Spleen (tissue), 10 donors: ENCODE measurements around the gene KRT20. TPM values are rescaled to one million over a fixed set of nuclear protein-coding genes. Genes with fewer than 3 reads are reported as not detected.

Source experiments
- polyA plus RNA-seq, 3 donors: library from polyadenylated mRNA; stranded (reverse); fragments of 200-250 nt; gene quantifications; one replicate each; pipeline ENCODE4 v1.2.1, GENCODE V29; 2013
- total RNA-seq, 7 donors: library from RNA; depleted of rRNA in 3 of 7; stranded (reverse); fragments of >200 nt in 3 of 7; fragmentation: NEBNext Ultra II Directional in 4 of 7; extraction: Animal tissue kit (Norgen Biotek cat#: 25700) in 4 of 7; gene quantifications; one replicate each; pipeline versions ENCODE4 v1.1.0 to v1.2.1, GENCODE V29; 2016 to 2021
- donor health status: healthy with polysubstance abuse.
- donor health status: DM: no; HTN: no; CAD: no; lungs with moderate emphysema.
- donor health status: DM: no; HTN: no; CAD: no.
- donor health status: Bipolar disorder and iron deficiency.
- donor health status: healthy.
- donor health status: DM: no; HTN: no; CAD: no.
- donor health status: DM: yes; HTN: yes; CAD: no.

The KRT20 gene
- total and polyA plus RNA-seq, 10 donors = 0.07 to 0.45 TPM; not detected in 8

Other genes starting within 250 kb of the KRT20 start
- 100 to 1,000 TPM in 4 of 7 donors, 10 to 100 TPM in 3; 76.3 to 126 (median 102) TPM for gene SMARCE1, start 237.4 kb downstream of the KRT20 start, total RNA-seq
- 10 to 100 TPM; 74.2 to 79.6 (median 79.1) TPM for gene SMARCE1, start 237.4 kb downstream of the KRT20 start, polyA plus RNA-seq
- gene KRT222, start 220.1 kb downstream of the KRT20 start, total RNA-seq = 10 to 100 TPM in 2 of 7 donors, 1 to 10 TPM in 5; 3.4 to 13.7 (median 5.3) TPM
- gene KRT222, start 220.1 kb downstream of the KRT20 start, polyA plus RNA-seq = 1 to 10 TPM; 2.2 to 6.2 (median 3.8) TPM
- not detected for gene KRT24, start 181.5 kb downstream of the KRT20 start, total RNA-seq
- gene KRT24, start 181.5 kb downstream of the KRT20 start, polyA plus RNA-seq = under 1 TPM in 1 of 3 donors, not detected in 2; 0.03 TPM
- gene KRT25, start 129.9 kb downstream of the KRT20 start, total RNA-seq = not detected
- not detected for gene KRT25, start 129.9 kb downstream of the KRT20 start, polyA plus RNA-seq
- not detected for gene KRT26, start 113.0 kb downstream of the KRT20 start, total RNA-seq
- gene KRT26, start 113.0 kb downstream of the KRT20 start, polyA plus RNA-seq = not detected
- gene KRT27, start 102.7 kb downstream of the KRT20 start, total RNA-seq = not detected
- under 1 TPM; 0.09 to 0.42 (median 0.12) TPM for gene KRT27, start 102.7 kb downstream of the KRT20 start, polyA plus RNA-seq
- not detected for gene KRT28, start 85.3 kb downstream of the KRT20 start, total RNA-seq
- not detected for gene KRT28, start 85.3 kb downstream of the KRT20 start, polyA plus RNA-seq
- gene KRT10, start 62.6 kb downstream of the KRT20 start, total RNA-seq = 10 to 100 TPM in 4 of 7 donors, 1 to 10 TPM in 3; 4.3 to 39.0 (median 25.9) TPM
- gene KRT10, start 62.6 kb downstream of the KRT20 start, polyA plus RNA-seq = 10 to 100 TPM; 35.3 to 41.8 (median 41.3) TPM
- gene KRT12, start 18.0 kb downstream of the KRT20 start, total RNA-seq = not detected
- gene KRT12, start 18.0 kb downstream of the KRT20 start, polyA plus RNA-seq = not detected
- 10 to 100 TPM in 1 of 7 donors, 1 to 10 TPM in 6; 1.5 to 21.7 (median 6.3) TPM for gene KRT23, start 52.4 kb upstream of the KRT20 start, total RNA-seq
- 1 to 10 TPM in 1 of 3 donors, under 1 TPM in 2; 0.03 to 1.2 (median 0.70) TPM for gene KRT23, start 52.4 kb upstream of the KRT20 start, polyA plus RNA-seq
- not detected for gene KRT39, start 81.7 kb upstream of the KRT20 start, total RNA-seq
- gene KRT39, start 81.7 kb upstream of the KRT20 start, polyA plus RNA-seq = not detected
- gene KRT40, start 99.1 kb upstream of the KRT20 start, total RNA-seq = not detected
- not detected for gene KRT40, start 99.1 kb upstream of the KRT20 start, polyA plus RNA-seq
- gene KRTAP3-3, start 108.9 kb upstream of the KRT20 start, total RNA-seq = not detected
- not detected for gene KRTAP3-3, start 108.9 kb upstream of the KRT20 start, polyA plus RNA-seq
- gene KRTAP3-2, start 114.7 kb upstream of the KRT20 start, total RNA-seq = not detected
- not detected for gene KRTAP3-2, start 114.7 kb upstream of the KRT20 start, polyA plus RNA-seq
- not detected for gene KRTAP3-1, start 123.9 kb upstream of the KRT20 start, total RNA-seq
- gene KRTAP3-1, start 123.9 kb upstream of the KRT20 start, polyA plus RNA-seq = not detected
- gene KRTAP1-5, start 142.0 kb upstream of the KRT20 start, total RNA-seq = not detected
- gene KRTAP1-5, start 142.0 kb upstream of the KRT20 start, polyA plus RNA-seq = not detected
- gene KRTAP1-4, start 145.0 kb upstream of the KRT20 start, total RNA-seq = not detected
- gene KRTAP1-4, start 145.0 kb upstream of the KRT20 start, polyA plus RNA-seq = not detected
- gene KRTAP1-3, start 149.6 kb upstream of the KRT20 start, total RNA-seq = not detected
- not detected for gene KRTAP1-3, start 149.6 kb upstream of the KRT20 start, polyA plus RNA-seq
- not detected for gene KRTAP1-1, start 156.2 kb upstream of the KRT20 start, total RNA-seq
- not detected for gene KRTAP1-1, start 156.2 kb upstream of the KRT20 start, polyA plus RNA-seq
- not detected for gene KRTAP2-1, start 162.1 kb upstream of the KRT20 start, total RNA-seq
- gene KRTAP2-1, start 162.1 kb upstream of the KRT20 start, polyA plus RNA-seq = not detected
- gene KRTAP2-2, start 170.0 kb upstream of the KRT20 start, total RNA-seq = not detected
- not detected for gene KRTAP2-2, start 170.0 kb upstream of the KRT20 start, polyA plus RNA-seq
- not detected for gene KRTAP2-3, start 174.9 kb upstream of the KRT20 start, total RNA-seq
- gene KRTAP2-3, start 174.9 kb upstream of the KRT20 start, polyA plus RNA-seq = not detected
- not detected for gene KRTAP2-4, start 180.6 kb upstream of the KRT20 start, total RNA-seq
- not detected for gene KRTAP2-4, start 180.6 kb upstream of the KRT20 start, polyA plus RNA-seq
- not detected for gene KRTAP4-7, start 198.9 kb upstream of the KRT20 start, total RNA-seq
- not detected for gene KRTAP4-7, start 198.9 kb upstream of the KRT20 start, polyA plus RNA-seq
- not detected for gene KRTAP4-8, start 212.9 kb upstream of the KRT20 start, total RNA-seq
- not detected for gene KRTAP4-8, start 212.9 kb upstream of the KRT20 start, polyA plus RNA-seq
- gene KRTAP4-16, start 217.0 kb upstream of the KRT20 start, total RNA-seq = not detected
- not detected for gene KRTAP4-16, start 217.0 kb upstream of the KRT20 start, polyA plus RNA-seq
- gene KRTAP4-9, start 220.1 kb upstream of the KRT20 start, total RNA-seq = not detected
- not detected for gene KRTAP4-9, start 220.1 kb upstream of the KRT20 start, polyA plus RNA-seq
- gene KRTAP4-11, start 233.1 kb upstream of the KRT20 start, total RNA-seq = not detected
- not detected for gene KRTAP4-11, start 233.1 kb upstream of the KRT20 start, polyA plus RNA-seq
- gene KRTAP4-12, start 238.9 kb upstream of the KRT20 start, total RNA-seq = not detected
- not detected for gene KRTAP4-12, start 238.9 kb upstream of the KRT20 start, polyA plus RNA-seq